ENCODE data around the gene ZNF775.
"Not testable (repeated sequence)": the region's sequence is repeated elsewhere in the genome, so short reads cannot be mapped to it uniquely, and the experiment has no call there.

The ZNF775 gene

DNA sequence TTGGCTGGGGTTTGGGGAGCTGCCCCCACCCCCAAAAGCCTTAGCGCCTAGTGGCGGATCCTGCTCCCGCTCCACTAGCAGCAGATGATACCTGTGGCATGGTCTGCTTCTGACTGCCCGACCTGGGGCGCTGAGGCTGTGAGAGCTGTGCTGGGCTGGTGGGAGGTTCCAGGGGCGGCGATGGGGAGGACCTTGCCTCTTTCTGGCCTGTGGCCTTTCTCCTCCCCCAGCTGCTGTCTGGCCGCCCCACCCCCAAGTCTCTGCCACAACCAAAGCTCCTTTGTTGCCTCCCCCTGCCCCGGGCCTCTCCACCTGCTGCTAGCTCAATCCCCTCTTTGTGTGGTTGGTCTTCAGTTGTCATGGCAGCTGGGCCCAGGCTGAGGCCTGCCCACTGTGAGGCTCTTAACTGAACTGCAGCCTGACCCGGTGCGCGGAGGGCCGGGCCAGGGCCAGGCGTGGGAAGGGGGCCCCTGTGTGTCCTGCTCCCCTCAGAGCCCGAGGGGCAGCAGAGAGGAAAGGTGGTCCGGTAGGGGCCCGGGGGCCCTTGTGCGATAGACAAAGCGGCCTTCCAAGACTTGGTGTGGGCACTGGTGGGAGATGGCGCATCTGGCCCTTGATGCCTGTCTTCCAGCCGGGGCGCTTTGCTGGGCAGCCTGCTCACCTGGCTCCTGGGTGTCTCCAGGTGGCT, 4.7 kb downstream of the ZNF775 start:
- no peak for DNase-seq

DNA sequence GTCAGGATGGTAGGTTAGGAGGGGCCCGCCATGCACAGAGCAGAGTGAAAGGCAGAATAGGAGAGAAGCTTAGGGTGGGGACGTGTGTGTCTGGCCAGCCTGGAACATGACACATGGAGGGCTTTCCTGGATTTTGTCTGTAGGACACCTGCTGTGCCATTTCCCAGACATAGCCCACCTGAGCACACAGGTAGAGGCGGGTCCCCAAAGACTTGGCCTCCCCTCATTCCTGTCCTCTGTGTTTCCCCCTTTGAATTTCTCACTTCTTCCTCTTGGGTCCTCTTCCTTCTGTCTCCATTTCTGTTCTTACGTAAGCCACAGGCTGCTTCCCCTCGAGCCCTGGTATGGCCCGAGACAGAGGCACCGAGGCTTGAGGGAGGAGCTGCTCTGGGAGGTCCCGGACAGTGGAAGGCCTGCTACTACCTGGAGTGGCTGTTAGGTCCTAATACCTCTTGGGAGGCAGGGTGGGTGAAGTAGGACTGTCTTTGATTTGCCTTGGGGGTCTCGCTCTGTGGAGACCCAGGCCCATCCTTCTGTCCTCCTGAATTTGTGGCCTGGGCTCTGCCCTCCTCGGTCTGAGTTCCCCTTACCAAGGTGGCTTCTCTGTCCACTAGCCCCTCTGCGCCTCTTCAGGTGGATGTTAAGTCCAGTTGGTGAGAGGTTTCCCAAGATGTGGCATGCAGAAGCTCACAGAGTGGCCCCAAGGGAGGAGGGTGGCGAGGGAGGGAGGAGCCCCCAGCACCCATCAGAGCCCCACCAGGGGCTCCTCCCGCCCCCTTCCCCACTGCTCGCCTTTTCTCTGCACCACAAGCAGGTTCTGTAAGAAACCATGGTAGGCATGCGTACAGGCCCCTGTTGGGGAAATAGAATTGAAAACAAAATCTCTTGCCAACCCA, 5.5 kb downstream of the ZNF775 start:
- no peak for DNase-seq

DNA sequence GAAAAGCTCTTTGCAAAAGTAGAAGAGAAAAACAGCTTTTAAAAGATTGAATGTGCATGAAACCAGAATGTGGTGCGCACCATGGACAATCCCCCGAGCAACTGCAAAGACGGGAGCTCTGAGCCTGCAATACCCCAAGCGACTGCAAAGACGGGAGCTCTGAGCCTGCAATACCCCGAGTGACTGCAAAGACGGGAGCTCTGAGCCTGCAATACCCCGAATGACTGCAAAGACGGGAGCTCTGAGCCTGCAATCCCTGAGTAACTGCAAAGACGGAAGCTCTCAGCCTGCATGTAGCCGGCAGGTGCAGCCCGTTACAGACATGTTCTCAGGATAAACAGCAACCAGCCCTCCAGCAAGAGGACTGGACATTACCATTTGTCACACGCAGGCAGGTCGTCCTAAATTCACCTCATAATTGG, 6.2 kb downstream of the ZNF775 start:
- DNase-seq: no peak

DNA sequence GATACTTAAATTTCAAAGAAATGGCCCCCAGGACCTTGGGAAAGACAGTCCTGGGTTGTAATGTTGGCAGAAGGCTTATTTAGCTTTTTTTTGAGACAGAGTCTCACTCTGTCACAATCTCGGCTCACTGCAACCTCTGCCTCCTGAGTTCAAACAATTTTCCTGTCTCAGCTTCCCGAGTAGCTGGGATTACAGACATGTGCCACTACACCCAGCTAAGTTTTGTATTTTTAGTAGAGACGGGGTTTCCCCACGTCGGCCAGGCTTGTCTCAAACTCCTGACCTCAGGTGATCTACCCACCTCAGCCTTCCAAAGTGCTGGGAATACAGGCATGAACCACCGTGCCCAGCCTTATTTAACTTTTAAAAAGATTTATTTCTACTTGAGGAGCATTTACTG, 6.8 kb downstream of the ZNF775 start:
- not testable (repeated sequence) for DNase-seq

DNA sequence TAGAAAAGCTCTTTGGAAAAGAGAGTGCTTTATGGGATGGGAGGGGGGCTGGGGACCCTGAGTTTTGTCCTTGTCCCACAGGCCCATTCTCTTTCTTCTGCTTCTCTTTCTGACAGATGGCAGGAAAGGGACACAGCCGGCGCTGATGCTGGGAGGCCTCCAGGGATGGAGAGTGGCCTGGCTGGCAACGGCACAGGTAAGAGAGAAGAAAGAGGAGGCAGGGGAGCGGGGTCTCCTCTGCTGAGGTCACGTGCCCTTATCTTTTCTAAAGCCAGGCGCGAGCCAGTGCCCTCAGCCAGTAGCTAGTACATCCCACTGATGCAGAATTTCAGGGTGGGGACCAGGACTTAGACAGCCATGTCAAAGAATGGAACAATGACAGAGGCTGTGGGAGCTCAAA, 9.2 kb downstream of the ZNF775 start:
- DNase-seq: no peak

DNA sequence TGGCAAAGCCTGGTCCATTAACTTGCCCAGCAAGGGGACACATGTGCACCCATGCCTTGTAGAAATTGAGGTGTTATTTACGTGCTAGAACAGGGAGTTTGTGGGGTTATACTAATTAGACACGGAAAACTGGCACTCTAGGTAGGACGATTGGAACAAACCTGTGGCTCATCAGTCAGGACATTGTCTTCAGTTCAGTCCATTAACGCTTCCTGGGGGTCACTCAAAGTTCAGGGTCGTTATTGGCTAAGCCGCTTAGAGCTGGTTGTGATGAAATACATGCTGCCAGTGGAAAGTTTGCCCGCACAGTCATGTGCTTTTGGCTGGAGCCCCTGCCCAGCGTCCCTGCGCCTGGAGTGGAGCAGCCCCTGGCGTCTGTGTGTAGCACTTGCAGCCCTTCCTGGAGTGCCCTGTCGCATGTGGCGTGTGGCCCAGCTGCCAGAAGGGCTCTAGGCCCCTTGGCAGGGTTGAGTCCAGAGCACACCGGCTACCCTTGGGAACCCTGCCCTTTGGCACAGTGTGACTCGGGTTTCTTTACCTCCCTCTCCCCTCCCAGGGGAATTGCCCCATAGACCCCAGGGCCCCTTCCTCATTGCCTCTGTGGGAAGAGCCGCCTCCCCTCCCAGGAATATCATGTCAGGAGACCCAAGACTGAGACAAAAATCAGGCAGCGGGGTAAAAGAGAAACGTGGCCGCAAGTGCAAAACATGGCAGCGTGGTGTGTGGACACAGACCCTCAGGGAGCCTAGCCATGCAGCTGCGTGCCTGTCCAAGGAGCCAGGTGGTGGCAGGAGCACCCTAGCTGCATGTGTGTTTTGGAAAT, 9.8 kb downstream of the ZNF775 start:
- no peak for DNase-seq

DNA sequence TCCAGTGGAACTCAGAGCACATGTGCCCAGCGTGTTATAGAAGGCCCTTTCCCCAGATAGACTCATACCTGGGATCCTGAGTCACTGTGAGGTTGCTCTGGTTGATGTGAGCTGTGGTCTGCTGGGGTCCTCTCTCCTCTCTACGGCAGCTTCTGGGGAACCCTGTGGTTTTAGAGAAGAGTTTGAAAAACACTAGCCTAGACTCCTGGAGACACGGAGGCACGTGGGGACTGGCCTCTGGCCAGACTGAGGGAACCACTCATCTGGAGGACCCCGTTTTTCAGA, 10.3 kb downstream of the ZNF775 start:
- DNase-seq: no peak

DNA sequence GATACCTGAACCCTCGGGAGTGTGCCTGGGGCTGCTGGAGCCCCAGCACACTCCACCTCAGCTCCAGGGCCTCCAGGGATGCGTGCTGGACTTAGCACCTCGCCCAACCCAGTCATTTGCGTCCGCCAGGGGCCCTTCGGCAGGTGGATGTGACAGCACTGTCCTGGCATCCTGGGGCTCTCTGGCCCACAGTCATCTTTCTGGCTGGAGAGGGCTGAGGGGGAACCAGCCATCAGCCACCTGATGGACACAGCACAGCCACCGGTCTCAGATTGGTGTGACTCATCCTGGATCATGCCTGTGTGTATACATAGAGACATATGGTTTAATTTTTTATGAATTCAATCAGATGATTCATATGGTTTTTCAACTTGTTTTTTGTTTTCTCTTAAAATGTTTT, 11.1 kb downstream of the ZNF775 start:
- DNase-seq: no peak

DNA sequence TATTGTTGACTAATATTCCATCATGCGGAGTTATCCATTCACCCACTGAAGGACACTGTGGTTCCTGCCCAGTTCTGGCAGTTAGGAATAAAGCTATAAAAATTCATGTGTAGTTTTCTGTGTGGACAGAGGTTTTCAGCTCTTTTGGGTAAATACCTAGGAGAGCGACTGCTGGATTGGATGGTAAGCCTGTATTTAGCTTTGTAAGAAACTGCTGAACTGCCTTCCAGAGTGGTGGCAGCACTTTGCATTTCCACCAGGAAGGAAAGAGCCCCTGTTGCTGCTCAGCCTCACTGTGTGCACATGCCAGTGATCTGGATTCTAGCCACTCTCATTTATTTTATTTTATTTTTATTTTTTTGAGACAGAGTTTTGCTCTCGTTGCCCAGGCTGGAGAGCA, 14.2 kb downstream of the ZNF775 start:
- no peak for DNase-seq

DNA sequence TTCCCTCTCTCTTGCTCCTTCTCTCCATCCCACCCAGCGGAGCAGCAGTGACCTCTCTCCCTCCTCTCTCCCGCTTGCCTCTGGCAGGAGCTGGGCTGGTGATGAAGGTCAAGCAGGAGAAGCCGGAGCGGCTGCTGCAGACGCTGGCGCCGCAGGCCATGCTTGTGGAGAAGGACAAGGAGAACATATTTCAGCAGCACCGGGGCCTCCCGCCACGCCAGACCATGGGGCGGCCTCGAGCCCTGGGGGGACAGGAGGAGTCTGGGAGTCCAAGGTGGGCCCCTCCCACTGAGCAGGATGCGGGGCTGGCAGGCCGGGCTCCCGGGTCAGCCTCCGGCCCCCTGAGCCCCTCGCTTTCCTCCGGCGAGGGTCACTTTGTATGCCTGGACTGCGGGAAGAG, 17.3 kb downstream of the ZNF775 start:
- no peak for DNase-seq

DNA sequence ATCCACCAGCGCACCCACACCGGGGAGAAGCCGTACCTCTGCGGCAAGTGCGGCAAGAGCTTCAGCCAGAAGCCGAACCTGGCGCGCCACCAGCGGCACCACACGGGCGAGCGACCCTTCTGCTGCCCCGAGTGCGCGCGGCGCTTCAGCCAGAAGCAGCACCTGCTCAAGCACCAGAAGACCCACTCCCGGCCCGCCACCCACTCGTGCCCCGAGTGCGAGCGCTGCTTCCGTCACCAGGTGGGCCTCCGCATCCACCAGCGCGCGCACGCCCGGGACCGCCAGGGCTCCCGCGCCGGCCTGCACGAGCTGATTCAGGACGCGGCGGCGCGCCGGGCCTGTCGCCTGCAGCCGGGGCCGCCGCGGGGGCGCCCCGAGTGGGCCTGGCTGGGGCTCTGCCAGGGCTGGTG, 17.7 kb downstream of the ZNF775 start:
- DNase-seq: no peak

DNA sequence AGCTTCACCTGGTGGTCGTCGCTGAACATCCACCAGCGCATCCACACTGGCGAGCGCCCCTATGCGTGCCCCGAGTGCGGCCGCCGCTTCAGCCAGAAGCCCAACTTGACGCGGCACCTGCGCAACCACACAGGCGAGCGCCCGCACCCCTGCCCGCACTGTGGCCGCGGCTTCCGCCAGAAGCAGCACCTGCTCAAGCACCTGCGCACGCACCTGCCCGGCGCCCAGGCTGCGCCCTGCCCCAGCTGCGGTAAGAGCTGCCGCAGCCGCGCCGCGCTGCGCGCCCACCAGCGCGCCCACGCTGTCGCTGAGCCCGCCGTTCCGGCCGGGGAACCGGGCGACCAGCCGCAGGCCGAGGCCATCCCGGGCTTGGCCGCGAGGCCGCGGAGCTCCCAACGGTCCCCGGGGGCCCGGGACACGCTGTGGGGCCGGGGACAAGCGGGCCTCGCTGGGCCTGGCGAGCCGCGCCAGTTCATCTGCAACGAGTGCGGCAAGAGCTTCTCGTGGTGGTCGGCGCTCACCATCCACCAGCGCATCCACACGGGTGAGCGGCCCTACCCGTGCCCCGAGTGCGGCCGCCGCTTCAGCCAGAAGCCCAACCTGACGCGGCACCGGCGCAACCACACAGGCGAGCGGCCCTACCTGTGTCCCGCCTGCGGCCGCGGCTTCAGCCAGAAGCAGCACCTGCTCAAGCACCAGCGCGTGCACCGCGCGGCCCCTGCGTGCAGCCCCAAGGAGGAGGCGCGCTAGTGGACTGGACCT, 18.4 kb downstream of the ZNF775 start:
- DNase-seq: no peak

DNA sequence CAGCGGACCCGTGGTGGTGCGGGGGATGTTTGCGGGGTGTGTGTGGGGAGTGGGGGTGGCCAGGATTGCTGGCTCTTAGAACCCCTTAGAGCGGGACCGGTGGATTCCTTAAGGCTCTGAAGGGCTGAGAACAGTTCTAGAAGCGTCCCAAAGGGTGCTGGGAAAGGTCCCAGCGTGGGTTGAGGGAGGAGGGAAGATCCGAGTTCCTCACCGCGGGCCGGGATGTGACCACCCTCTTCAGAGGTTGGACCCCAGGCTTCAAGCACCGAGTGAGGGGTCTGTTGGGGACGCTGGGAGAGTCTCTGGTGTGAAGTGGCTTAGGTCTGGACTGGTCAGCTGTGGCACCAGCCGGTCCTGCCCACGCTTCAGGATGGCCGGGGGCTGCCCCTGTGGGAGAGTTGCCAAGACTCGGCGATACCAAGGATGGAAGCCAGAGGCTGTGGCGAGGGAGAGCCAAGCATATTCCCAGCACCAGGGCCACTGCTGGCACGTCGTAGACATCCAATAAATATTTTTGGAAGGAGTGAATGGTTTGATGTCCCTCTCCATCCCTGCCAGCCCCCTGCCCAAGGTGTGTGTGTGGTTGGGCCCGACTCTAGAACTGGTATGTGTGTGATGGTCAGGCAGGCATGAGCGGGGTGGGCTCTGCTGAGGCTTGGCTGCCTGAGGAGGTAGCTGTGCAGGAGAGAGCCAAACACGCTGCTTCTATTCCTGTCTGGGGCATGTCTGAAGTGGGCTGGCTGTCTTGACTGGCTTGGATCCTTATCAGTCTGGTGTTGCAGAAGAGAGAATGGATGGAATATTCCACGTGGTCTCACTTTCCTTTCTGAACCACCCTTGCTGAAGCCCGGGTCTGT, 19.2 kb downstream of the ZNF775 start:
- DNase-seq: no peak

DNA sequence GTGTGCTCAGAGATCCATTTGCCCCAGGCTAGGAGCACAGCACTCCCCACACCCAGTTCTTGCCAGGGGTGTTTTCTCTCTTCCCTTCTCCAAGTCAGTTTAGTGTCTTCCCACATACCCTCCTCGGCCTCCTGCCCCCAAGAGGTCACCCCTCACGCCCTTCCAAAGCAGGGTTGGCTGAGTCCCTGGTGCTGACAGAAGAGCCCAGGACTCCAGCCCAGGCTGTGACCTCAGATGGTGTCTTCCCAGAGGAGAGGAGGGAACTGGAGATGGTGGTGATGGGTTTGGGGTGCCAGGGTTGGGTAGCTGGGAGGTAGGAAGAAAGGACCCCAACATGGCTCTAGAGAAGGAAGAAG, 19.8 kb downstream of the ZNF775 start:
- no peak for DNase-seq

DNA sequence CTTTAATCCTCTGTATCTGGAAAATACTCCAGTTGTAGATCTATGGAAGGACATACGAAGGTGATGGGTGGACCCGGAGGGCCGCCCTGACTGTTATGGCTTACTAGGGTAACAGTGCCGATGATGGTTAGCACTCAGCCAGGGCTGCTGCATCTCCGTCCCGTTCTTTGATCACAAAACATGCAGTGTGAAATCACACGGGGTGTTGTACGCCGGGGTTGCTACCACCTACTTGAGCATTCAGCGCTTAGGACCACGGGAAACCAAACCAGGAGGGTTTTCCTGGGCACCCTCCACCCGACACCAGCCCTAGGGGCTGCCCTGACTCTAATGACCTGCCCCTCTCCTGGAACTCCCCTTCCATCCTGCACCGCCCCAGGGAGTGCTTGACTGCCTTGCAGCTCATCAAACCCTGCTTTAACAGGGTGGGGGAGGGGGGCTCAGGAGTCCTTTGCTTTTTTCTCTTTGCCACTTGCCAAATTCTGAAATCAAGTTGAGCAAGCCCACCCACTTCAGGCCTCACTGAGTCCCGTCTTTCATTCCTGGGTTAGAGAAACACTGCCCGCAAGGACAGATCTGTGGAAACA, 20.4 kb downstream of the ZNF775 start:
- DNase-seq: no peak

DNA sequence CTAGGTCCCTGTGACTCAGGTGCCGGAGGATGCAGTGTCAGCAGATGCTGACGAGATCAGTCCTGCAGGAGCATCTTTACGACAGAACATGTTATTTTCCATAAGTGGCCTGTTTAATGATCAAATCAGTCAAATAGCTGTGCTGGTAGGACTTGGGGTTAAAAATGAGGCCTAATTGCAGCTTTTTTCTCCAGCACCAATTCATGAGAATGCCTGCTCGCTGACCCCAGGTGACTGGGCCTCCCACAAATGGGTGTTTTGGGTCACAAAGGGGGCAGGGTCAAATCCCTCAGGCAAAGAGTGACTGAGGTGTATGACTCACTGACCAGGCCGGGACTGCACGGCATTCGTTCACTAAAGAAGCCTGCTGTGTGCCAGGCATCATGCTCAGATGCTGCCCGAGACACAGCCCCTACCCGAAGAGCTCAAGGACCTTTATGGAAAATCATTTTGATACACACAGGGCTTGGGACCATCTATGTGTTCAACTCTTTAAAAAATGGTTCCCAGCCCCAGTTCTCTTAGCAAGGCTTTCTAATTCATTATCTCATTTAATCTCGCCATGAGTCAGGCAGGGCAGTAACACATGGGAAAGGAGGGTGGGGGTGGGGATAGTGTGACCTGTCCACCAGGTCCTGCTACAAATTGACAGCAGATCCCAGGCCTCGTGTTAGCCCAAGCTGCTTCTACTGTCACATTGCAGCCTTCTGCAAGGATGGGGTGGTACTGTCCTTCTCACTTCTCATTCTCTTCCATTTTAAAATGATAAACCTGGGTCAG, 21.1 kb downstream of the ZNF775 start:
- DNase-seq: no peak

DNA sequence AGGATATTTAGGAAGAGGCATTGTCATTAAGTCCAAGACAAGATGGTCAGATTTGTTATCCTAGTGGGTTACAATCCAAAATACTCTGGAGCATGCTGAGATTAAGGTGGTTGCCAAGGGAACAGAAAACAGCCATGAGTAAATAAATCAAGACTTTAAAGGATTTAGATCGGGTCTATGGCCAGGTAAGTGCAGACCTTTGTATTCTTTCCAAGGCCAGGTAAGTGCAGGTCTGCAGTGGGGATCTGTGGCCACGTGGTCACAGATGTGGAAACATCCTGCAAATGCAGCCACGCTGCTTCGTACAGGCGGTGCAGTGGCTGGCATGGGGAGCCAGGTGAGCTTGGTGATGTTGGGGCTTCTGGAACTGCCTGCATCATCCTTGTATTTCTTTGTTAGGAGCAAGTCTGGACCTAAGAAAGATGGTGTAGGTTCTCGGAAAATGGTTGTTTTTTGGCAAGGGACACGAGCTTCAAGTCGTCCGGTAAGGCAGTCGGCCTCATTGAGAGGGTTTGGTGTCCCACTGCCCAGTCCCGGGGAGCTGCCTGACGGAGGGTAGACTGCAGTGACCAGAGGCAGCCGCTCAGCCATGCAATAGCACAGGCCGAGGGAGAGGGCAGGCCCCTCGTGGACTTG, 21.8 kb downstream of the ZNF775 start:
- DNase-seq: no peak

DNA sequence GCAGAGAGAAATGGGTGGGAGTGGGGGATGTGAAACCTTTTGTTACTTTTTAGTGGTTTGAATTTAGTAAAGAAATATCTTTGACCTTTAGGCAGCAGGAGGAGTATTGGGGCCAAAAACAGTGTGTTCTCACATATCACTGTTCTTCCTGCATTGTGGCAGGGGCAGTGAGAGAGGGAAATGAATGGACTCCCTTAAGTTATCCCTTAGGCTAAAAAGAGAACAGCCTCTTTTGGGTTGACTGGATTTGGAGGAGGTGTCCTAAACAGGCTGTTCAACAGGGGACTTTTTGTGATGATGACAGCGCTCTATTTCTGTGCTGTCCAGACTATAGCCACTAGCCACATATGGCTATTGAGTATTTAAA, 22.3 kb downstream of the ZNF775 start:
- no peak for DNase-seq

DNA sequence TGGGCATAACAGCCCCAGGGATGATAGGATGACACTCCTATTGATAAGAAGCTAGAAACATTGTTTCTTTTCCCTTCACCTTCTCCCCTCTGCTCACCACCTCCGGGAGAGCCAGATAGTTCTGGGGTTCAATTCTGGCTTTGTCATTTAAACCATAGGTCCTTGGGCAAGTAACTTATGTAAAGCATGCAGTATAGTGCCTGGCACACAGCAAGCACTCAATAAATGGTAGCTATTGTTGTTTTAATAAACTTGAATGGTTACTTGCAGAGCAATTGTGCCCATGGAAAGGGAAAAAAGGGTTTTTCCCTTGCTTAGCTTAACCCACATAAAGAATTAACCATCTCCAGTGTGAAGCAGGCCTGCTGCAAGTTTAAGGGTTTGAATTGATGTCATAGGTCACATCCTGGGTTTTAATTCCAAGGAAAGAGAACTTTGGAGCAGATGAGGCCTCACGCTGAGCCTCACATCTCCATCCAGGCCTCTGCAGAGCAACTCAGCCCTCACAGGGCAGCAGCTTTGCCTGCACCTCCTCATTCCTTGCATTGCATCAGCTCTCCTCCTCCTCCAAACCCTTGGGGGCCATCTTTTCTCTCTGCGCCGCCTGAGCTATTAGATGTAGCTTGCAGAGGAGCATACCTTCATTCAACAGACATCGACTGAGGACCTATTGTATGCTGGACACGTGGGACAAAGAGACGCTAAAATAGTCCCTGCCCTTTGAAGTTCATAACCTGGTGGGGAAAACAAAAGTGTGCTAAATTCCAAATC, 22.9 kb downstream of the ZNF775 start:
- DNase-seq: no peak

Data from CD4-positive, alpha-beta T cell treated with Interleukin-17A for 4 hours (primary cell).